ENCODE results near the gene ACSS1. TPM values are rescaled to one million over a fixed set of nuclear protein-coding genes. Genes with fewer than 3 reads are reported as not detected.

The ACSS1 gene
- total and polyA plus RNA-seq, 2 of the 8 experiments (the other 6 are each of a cell fraction or from before 2014, with no cell fraction given), result 2.6 to 3.4 TPM

- no peaks in the 10 kb centered on the region for H3K36me3 ChIP-seq (ENCODE audit: control insufficient read depth in 2 of 4, insufficient read depth in 4 of 4, low read length in 3 of 4)
- DNase-seq (ENCODE audit: low read depth in 1 of 2, low spot score in 2 of 2), result no peak
- TF ChIP-seq SP1 (IDR thresholded peaks at IDR 0.05; ENCODE audit: low read depth, low read length), result no peak
- TF ChIP-seq EP300 (IDR thresholded peaks at IDR 0.05; ENCODE audit: borderline replicate concordance in 1 of 2, low read depth in 2 of 2, low read length in 2 of 2), result no peak
- TF ChIP-seq MAFK (IDR thresholded peaks at IDR 0.05; ENCODE audit: low read depth, low read length), result no peak
- TF ChIP-seq KDM5A (IDR thresholded peaks at IDR 0.05; ENCODE audit: low read length), result no peak
- TF ChIP-seq NANOG (IDR thresholded peaks at IDR 0.05; ENCODE audit: insufficient read depth, low read depth, low read length, poor library complexity, severe bottlenecking), result no peak
- TF ChIP-seq TBP (IDR thresholded peaks at IDR 0.05; ENCODE audit: low read depth, low read length), result no peak
- TF ChIP-seq CTCF (IDR thresholded peaks at IDR 0.05; ENCODE audit: control extremely low read depth in 1 of 3, insufficient read depth in 1 of 3, low read depth in 1 of 3, low read length in 3 of 3), result no peak
- H3K4me2 ChIP-seq (ENCODE audit: insufficient read depth in 1 of 2, low read depth in 2 of 2, low read length in 2 of 2), result no peak overlapping the region
- no peak overlapping the region for H3K56ac ChIP-seq (replicated peaks; ENCODE audit: insufficient read length, low read depth, low read length)
- H2BK20ac ChIP-seq (ENCODE audit: low read length), result no peak overlapping the region
- H3K23me2 ChIP-seq (ENCODE audit: low read depth, low read length), result no peaks in the 10 kb centered on the region
- no peaks in the 10 kb centered on the region for H3K79me2 ChIP-seq (ENCODE audit: control insufficient read depth in 1 of 2, insufficient read depth in 2 of 2, low read length in 2 of 2)
- no peak overlapping the region for H3K4ac ChIP-seq (replicated peaks; ENCODE audit: insufficient read length, low read depth, low read length)
- no peaks in the 10 kb centered on the region for H3K9me3 ChIP-seq (ENCODE audit: insufficient read depth in 2 of 2, low read depth in 1 of 2, low read length in 1 of 2)
- H2BK5ac ChIP-seq (ENCODE audit: low read depth, low read length), result no peak overlapping the region
- H2BK12ac ChIP-seq (ENCODE audit: low read depth, low read length), result no peak overlapping the region
- no peak overlapping the region for H3K4me3 ChIP-seq (ENCODE audit: extremely low read depth in 1 of 4, insufficient read depth in 2 of 4, low read depth in 3 of 4, low read length in 4 of 4)
- H3K18ac ChIP-seq (ENCODE audit: extremely low read depth, low read length), result no peak overlapping the region
- H3K4me1 ChIP-seq (replicated peaks in 1 of 4; ENCODE audit: control insufficient read depth in 3 of 4, insufficient read depth in 4 of 4, low read length in 3 of 4), result peaks cover 0 to 3% (median 1%) of the 10 kb centered on the region in 4 experiments; a peak in 4 of 7 replicates
- H4K20me1 ChIP-seq (replicated peaks in 1 of 2; ENCODE audit: control insufficient read depth in 1 of 2, insufficient read depth in 2 of 2, low read length in 2 of 2), result no peaks in the 10 kb centered on the region
- ChIA-PET CTCF (ENCODE audit: partially characterized antibody) (no interaction called here), POLR2A (ENCODE audit: partially characterized antibody) (no interaction called here)
- FAIRE-seq, result no peak
- no peak overlapping the region for H3K14ac ChIP-seq (ENCODE audit: insufficient read length)
- H4K8ac ChIP-seq (ENCODE audit: extremely low read depth, insufficient read depth, low read length), result no peak overlapping the region
- 88% methylated on average over 11 of the region's 11 CpGs; no CpG with 5 or more reads in 1 of the 2 experiments for WGBS, 2 experiments (ENCODE audit: extremely low coverage in 1 of 2, insufficient coverage in 1 of 2, insufficient read length in 1 of 2, insufficient replicate concordance in 2 of 2, low coverage in 1 of 2, low lambda C conversion rate in 2 of 2, missing lambda C conversion rate in 1 of 2)
- H3K23ac ChIP-seq (ENCODE audit: insufficient read length), result no peak overlapping the region
- H2AFZ ChIP-seq (ENCODE audit: low read length), result no peak overlapping the region
- no peak overlapping the region for H3K9ac ChIP-seq (replicated peaks in 1 of 4; ENCODE audit: extremely low read depth in 1 of 4, low read depth in 3 of 4, low read length in 3 of 4)
- H3K27ac ChIP-seq (ENCODE audit: low read depth, low read length), result no peak overlapping the region
- no peak overlapping the region for H4K5ac ChIP-seq (ENCODE audit: insufficient read length, low read depth, low read length)
- no peak overlapping the region for H2AK5ac ChIP-seq (ENCODE audit: low read depth, low read length)
- H3K27me3 ChIP-seq (replicated peaks in 1 of 4; ENCODE audit: control insufficient read depth in 3 of 4, extremely low read depth in 1 of 4, insufficient read depth in 3 of 4, low read length in 3 of 4), result no peaks in the 10 kb centered on the region
- H2BK15ac ChIP-seq (ENCODE audit: low read length), result no peak overlapping the region
- no peak overlapping the region for H4K91ac ChIP-seq (replicated peaks; ENCODE audit: insufficient read length, low read length)
- no peaks in the 10 kb centered on the region for H3K79me1 ChIP-seq (ENCODE audit: low read depth, low read length)
- no peak overlapping the region for H2BK120ac ChIP-seq (replicated peaks; ENCODE audit: low read depth, low read length)
Observed at GRCh38 chr20:25022680-25023079, 35.3 kb downstream of the ACSS1 start.
